Measurements from ENCODE around the gene ADAM8.
"Not testable (repeated sequence)": the region's sequence is repeated elsewhere in the genome, so short reads cannot be mapped to it uniquely, and the experiment has no call there.

Gene ADAM8

DNA sequence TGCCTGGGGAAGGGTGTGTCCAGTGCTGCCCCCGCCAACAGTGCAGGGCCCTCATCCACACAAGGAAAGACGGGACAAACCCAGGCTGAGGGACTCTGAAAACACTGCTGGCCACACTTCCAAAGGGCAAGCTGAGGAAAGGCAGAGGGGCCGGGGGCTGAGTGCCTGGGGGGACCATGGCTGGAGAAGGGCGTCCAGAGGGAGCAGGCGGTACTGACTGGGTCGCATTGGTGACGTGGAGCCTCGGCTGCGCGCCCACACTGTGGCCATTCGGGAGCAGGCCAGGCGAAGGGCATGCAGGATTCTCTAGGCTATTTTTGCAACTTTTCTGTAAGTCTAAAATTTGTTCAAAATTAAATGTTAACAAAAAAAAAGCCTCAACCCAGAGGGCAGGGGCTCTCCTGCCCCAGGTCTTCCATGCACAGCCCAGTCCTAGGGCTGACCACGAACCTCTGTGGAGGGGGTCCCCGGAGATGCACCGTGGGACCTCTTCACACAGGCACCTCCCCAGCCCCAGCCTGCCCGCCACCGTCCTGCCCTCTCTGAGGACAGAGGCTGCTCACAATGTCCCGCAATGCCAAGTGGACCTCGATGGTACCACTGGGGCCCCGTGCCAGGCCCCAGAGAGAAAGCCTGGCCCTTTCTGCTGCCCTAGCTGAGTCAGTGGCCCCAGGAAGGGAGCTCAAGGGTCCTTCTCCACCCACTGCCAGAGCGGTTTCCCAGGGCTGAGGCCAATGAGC is 10.4 kb downstream of the ADAM8 start:
- no peak for DNase-seq

DNA sequence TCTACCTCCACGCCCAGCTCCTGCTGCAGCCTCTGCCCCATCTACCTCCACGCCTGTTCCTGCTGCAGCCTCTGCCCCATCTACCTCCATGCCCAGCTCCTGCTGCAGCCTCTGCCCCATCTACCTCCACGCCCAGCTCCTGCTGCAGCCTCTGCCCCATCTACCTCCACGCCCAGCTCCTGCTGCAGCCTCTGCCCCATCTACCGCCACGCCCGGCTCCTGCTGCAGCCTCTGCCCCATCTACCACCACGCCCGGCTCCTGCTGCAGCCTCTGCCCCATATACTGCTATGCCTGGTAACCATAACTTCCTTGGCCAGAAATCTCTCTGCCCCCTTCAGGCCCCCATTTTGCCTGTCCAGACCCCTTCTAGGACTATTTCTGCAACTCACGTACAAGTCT is 11.6 kb downstream of the ADAM8 start:
- not testable (repeated sequence) for DNase-seq

DNA sequence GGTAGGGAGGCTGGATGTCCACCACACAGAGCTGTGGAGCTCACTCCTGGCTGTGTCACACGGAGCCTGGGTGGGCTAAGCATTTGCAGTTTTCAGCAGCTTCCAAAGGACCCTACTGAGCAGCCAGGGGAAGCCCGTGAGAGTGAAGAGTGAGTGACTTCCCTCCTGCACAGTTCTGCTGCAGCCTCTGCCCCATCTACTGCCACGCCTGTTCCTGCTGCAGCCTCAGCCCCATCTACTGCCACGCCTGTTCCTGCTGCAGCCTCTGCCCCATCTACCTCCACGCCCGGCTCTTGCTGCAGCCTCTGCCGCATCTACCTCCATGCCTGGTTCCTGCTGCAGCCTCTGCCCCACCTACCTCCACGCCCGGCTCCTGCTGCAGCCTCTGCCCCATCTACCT is 12.2 kb downstream of the ADAM8 start:
- DNase-seq: peak in 2 of 4 experiments; percentile 25 to 35

DNA sequence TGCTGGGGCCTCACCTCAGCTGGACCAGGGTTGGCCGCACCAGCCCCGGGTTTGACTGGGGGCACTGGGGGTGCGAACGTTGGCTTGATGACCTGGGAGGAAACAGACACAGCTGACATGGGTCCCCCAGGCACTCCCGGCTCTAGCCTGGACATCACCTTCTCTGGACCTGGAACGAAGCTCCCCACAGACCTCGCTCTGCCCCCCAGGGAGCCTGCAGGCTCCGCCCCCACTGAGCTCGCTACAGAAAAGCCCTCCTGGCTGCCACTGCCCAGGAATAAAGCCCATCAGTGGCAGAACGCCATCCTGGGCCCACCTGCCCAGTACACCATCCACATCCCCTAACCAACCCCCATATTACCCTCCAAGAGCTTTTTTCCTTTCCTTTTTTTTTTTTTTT is 13.0 kb downstream of the ADAM8 start:
- no peak for DNase-seq

DNA sequence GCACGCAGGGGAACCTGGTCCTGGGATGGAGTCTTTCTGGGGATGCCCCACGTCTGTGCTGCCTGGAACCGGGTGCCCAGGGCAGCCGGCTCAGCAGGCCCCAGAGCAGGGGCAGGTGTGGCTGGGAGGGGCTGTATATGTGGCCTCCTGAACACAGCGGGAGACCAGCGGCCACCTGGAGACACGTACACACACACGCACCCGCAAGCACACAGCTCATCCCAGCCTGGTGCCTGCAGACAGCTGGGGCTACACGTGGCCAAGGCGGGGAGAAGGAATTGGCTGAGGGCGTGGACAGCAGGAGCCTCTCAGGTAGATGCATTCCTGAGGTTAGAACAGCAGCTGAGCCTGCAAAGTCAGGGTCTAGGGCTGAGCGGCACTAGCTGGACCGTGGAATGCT is 14.0 kb downstream of the ADAM8 start:
- no peak for DNase-seq

DNA sequence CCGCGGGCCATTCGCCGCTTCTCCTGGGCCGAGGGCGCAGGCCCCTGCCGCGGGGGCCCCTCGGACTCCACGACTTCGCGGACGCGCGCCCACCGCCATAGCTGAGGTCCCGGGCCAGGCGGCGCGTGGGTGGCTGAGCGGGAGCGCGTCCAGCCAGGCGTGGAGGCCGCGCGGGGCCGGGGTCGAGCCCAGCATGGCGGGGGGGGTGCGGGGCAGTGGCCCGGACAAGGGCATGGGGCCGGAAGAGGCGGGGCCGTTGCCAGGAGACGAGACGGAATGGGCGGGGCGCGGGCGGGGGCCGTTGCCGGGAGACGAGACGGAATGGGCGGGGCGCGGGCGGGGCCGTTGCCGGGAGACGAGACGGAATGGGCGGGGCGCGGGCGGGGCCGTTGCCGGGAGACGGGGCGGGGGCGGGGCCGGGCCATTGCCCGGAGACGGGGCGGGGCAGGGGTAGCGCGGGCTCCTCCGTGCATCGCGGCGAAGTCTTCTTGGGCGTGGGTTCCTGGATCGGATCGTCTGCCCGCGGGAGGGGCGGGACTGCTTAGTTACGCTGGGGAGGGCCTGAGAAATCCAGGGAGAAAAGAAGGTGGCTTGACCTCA is 14.8 kb downstream of the ADAM8 start:
- DNase-seq: peak; percentile 73 to 81 (median 76)

DNA sequence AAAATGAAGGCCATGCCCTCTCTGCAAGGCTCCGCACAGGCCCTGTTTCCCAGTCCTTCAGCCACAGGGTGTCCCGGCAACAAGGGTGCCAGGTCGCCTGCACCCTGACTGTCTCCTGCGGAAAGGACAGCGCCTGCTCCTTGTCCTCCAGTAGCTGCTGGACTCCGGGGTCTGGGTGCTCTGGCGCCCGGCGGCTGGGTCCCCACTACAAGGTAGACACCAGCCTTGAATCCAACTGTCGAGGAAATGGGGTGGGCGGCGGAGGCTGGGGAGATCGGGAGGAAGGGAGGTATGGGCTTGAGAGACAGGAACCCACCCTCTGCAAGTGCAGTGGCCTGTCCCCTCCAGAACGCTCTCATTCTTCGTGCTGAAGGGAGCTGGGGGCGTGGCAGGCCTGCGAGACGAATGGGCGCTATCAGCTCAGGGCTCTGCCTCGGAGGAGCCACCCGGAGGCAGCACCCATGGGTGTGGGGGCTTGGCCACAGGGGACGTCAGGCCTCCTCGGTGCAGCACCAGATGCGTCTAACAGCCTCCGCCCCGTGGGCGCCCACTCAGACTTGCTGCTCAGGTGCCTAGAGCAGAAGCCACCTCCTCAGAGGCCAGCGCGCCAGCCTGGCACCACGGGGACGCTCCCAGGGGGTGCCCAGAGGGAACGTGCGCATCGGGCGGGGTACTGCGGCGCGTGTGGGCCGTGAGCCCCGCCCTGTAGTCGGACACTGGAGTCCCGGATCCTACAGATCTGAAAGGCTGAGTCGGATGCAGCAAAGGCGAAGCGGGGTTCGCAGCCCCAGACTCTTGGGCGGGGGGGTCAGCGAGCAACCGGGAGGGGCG is 15.6 kb downstream of the ADAM8 start:
- peak in 2 of 4 experiments; percentile 37 for DNase-seq

DNA sequence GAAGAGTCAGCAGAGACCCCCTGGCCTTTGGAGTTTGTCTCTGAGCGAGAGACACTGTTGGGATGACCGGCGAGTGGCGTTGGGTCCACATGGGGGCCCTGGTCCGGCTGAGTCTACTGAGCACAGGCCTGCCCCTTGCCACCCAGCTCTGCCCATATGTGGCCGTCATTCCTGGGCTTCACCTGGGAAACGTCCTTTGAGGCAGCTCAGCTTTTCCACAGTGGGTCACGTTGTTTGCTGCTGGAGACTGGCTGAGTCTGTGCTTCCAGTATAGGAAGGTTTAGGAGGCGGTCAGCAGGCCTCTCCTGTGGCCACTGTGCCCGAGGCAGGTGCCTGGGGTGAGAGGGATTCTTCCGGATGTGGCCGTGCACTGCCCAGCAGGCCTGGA is 17.1 kb downstream of the ADAM8 start:
- DNase-seq: no peak

DNA sequence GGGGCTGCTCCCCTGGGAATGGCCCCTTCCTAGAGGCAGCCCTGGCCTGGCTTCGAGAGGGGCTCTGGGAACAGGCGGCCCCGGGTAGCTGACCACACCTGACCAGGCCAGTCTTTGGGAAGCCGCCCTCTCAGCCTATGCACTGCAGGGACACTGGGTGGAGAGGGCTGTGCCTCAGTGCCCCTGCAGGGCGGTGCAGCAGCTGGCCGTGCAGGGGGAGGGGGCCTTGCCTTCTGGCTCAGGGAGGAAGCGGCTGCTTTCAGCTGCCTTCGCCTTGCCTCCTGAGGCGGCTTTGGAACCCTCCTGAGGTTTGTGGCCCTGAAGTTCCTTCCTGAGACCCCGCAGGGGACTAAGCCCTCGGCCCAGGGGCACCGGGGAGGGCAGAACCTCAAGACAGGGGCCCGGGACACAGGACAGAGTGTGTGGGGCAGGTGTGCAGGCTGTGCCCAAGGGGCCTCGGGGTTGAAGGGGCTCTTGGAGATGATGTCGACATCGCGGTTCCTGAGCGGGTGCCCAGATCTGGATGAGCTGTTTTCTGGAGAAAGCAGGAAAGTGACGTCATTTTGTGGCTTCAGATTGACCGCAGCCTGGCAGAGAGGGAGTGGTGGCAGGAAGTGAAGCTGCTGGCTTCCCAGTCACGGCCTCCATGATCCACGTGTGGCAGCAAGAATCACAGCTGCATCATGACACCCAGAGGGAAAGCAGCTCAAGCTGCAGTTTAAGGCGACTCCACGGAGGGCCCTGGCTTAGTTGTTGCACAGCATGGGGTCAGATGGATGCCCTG is 17.7 kb downstream of the ADAM8 start:
- DNase-seq: peak in 3 of 4 experiments; percentile 35 to 61 (median 46)

DNA sequence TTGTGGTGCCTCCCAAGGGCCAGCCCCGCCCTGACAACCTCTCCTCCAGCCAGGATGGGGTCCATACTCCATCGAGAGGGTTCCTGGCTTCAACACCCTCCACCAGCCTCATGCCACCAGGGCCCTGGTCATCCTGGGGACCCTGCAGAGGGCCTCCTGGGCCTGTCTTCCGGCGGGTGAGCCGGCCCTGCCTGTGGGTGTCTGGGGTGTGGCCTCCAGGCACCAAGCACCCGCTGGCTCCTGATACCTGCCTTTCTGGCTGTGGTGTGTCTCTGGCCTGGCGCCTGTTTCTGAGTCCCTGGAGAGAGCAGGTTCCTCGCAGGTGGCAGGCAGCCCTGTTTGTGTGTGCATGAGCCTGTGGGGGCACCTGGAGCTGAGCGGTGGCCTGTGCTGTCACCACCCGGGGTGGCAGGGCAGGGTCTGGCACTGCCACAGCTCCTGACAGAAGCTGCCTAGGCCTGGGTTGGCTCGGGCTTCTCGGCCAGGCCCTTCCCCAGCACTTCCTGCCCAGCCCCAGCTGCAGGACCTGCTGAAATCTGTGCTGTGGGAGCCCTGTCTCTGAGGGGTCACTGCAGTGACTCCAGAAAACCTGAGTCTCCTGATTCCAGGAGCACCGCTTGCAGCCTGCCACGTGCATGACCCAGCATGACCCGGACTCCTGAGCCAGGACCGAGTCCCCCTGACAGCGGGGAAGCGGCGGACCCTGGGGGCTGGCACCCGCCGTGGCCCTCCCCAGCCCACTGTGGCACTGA is 18.4 kb downstream of the ADAM8 start:
- DNase-seq: no peak

DNA sequence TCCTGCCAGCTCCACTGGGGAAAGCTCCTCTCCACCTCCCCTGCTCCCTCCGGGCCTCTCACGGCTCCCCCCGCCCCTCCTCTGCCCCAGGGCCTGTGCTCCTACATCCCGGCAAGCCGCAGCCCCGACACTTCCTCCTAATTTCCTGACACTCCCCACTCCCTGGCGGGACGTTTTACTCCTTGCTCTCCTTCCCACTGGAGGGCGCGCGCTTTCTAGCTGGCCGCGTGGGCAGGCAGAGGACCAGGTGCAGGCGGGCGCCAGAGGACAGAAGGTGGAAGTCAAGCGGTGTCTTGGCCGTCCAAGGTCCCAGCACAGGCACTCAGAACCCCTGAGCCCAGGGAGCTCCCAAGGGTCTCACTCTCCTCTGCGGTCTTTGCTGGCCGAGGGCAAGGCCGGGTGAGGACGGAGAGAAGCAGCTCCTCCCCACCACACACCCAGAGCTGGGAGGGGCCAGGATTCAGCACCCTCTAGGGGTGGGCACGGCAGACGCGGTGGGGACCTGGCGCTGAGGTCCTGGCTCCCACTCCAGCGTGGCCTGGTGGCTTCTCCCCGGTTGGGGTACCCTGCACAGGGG is 19.1 kb downstream of the ADAM8 start:
- no peak for DNase-seq

DNA sequence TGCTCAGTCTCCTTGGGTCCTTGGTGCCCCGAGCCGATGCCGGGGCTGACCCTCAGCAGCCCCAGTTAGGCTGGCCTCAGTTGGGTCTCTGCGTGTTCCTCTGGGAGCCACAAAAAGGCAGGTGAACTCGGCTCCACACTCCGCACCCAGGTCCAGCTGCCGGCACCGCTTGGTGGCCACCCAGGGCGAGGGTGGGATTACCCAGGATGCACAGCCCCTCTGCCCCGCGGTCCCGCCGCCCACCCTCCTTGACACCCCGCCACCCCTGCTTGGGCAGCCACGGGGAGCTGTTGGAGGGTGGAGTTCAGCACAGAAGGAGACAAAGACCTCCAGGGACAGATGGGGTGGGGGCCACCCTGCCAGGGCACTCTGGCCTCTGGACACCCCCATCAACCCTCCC is 21.3 kb downstream of the ADAM8 start:
- DNase-seq: no peak

DNA sequence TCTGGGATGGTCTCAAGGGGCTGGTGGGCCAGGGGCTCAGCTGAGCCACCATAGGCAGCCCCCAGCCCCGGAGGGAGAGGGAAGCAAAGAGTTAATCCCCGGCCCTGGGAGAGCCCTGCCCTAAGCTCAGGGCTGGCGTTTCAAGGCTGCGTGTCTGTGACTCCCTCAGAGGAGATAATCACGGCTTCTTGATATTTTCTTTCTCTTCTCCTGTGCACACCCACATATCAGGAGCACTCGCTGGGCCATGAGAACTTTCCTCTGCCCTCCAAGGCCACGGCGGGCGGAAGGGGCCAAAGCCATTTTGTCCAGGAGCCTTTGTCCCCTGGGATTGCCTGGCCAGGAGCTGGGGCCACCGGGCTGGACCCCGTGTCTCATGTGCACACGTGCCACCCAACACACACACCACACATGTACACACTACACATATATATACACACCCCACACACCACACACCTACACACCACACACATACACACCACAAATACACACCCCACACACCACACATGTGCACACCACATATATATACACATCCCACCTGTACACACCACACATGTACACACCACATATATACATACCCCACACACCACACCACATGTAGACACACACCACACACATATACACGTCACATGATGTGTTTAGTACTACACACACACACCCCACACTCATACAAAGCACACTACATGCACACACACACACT is 22.1 kb downstream of the ADAM8 start:
- DNase-seq: no peak

DNA sequence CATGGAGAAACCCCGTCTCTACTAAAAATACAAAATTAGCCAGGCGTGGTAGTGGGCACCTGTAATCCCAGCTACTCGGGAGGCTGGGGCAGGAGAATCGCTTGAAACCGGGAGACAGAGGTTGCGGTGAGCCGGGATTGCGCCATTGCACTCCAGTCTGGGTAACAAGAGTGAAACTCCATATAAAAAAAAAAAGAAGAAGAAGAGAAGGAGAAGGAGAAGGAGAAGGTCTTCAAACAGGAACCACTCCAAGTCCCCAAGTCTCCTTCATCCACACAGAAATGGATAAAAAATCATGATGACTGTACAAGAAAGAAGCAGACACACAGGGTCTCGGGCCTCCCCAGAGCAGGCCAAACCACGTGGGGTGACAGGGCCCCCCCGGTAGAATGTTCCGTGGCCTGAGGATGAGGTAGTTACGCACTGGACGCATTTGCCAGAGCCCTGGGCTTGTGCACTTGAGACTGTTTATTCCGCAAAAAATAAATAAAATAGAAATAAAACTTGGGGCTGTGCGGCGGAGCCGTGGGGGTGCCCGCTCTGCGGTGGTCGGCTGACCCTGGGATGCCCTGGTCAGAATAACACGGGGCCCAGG is 23.2 kb downstream of the ADAM8 start:
- DNase-seq: no peak

DNA sequence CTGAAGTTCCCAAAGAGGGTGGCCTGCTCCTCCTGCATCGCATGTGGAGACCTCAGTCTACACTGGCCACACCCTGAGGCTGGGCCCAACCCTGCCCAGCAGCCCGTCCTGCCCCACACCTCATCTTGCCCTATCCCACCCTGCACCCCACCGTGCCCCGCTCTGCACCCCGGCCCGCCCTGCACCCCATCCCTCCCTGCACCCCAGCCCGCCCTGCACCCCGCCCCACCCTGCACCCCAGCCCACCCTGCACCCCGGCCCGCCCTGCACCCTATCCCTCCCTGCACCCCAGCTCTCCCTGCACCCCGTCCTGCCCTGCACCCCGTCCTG is 24.5 kb downstream of the ADAM8 start:
- DNase-seq: no peak

DNA sequence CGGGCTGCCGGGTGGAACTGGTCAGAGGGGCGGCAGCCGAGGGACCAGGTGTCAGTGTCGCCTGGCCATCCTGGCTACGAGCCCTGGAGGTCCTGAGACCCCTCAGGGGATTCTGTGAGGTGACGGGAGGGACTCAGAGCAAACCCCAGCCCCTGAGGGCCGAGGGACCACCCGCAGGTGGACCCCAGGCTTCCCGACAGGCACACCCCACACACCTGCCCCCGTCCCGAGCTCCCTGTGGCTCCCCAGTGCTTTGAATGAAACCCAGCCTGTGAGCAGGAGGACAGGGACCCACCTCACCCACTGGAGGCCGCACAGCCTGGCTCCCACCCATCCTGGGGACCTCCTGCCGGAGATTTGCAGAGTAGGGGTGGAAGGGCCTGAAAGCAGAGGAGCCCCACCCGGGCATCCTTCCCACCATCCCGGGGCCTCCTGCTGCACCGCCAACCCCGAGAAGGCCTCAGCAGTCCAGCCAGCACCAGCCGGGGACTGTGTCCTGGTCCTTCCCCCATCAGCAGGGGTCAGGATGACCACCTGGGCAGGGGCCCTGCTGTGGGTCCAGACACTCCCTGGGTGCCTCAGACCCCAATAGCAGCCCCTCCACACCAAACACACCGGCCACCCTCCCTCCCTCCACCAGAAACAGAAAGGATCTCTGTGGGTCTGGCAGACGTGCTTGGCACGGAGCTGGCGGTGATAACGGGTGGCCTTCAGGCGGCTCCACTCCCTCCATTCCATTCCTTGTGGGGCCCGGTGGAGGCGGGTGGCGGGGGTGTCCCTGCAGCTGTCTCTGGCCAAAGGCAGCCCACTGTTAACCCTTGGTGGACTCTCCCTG is 25.1 kb downstream of the ADAM8 start:
- DNase-seq: no peak

DNA sequence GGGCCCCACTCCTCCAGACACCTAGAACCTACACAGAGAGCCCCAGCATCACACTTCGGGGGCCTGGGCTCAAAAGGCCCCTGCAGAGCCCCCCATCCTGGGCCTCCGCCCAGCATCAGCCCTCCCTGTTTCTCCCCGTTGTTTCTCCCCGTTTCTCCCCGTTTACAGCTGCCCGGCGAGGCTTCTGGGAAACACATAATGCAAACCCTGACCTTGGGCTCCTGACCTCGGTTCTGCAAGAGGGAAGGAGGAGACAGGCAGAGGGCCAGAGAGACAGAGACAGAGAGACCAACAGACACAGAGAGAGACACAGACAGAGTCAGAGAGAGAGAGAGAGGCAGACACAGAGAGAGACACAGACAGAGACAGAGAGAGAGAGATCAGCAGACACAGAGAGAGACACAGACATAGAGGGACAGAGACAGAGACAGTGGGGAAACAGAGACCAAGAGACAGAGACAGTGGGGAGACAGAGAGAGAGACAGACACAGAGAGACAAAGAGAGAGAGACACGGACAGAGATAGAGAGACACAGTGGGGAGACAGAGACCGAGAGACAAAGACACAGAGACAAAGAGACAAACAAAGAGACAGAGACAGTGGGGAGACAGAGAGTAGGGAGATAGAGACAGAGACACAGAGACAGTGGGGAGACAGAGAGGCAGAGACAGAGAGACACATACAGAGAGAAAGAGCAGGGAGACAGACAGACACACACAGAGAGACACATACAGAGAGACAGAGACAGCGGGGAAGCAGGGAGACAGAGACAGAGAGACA is 26.5 kb downstream of the ADAM8 start:
- no peak for DNase-seq

DNA sequence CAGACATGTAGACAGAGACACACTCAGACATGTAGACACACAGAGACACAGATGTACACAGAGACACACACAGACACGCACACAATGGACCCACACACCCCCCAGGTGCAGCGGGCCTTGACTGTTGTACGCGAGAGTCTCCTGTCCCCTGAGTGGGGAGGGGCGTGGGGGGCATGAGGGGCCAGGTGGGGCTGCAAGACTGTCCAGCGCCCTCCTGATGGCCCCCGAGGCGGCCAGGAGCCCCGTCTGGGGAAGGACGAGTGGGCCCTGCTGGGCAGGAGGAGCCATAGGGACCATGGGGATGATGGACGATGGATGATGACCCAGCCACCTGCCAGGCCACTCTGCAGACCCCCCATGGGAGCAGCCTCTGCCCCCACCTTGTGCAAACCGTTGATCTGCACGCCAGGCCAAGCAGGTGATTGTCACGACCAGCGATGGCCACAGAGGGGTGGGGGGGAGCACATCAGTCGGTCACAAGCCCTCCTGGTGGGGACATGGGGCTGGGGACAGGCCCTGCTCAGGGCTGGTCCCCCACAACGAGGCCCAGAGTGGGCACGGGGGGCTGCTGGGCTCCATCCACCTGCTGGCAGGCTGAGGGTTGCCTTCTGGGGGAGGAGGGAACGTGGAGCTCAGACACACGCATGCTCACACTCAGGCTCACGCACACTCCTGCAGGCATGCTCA is 27.4 kb downstream of the ADAM8 start:
- DNase-seq: no peak

DNA sequence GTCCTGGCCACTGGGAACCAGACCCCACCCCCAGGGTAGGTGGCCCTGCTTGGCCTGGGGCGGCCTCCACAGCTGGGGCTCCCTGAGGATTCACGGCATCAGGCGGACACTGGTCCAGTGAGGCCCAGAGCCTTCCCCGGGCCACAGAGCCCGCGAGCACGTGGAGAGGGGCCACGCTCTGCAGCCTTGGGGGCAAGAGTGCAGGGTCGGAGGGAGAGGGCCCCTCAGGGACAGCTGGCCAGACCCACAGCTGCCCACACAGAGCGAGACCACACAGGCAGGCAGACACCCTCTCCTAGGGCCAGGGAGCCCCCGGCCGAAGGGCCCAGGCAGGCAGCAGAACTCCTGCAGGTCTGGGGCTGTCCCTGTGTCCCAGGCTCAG is 28.3 kb downstream of the ADAM8 start:
- DNase-seq: no peak

All from activated CD4-positive, CD25-positive, alpha-beta regulatory T cell (primary cell).